Dermis microvascular lymphatic vessel endothelial cell (primary cell): ENCODE results near the gene C20orf173. TPM values are rescaled to one million over a fixed set of nuclear protein-coding genes. Genes with fewer than 3 reads are reported as not detected.
"Not testable (repeated sequence)": the region's sequence is repeated elsewhere in the genome, so short reads cannot be mapped to it uniquely, and the experiment has no call there.

Source experiments
- DNase-seq, 2 donors: peaks; one replicate each; pipeline versions ENCODE4 v3.0.0 to v3.0.0-alpha.2; 2010; ENCODE audit warnings: low read depth in 2 of 2
- total RNA-seq: library from RNA; depleted of rRNA; stranded (reverse); fragments of >200 nt; gene quantifications from 2 replicates; pipeline ENCODE4 v1.2.1, GENCODE V29; 2014

Gene C20orf173
- total RNA-seq: not detected in 2 replicates

DNA sequence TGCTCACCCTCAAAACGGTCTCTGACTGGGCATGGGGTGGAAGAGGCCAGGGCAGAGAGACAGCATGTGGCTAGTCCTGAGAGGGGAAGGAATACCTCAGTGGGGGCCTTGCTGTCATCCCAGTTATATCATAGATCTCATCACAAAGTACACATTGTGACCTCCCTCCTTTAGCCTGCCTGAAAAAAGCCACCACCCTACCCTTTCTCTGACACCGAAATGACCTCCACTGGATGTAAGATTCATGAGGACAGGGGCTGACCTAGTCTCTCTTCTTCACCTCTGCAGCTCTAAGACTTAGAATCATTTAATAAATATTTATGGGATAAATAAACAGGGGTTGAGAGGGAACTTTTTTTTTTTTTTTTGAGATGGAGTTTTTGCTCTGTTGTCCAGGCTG, at the start of gene C20orf173:
Gene C20orf173, minus strand, starts transcription at position 101 of the 400 bp plus-strand sequence. CDS start 279 bp downstream, outside the sequence.
- DNase-seq: no peak

DNA sequence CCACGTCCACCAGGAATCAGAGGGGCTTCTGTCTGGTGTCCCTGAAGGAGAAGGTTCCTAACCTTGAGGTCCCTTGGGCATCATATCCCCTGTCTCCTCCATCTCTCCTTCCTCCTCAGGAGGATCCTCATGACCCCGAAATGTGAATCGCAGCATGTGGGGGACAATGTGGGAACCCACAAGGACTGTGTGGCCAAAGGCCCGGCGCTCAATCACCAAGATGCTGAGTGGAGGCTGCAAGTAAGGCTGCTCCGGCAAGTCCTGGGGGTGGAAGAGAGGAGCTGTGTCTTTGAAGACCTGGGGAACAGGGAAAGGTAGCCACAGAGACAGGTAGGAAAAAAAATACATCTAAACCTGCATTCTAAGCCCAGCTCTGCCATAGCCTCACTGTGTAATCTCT, 49.7 kb upstream of the C20orf173 start:
- no peak for DNase-seq

DNA sequence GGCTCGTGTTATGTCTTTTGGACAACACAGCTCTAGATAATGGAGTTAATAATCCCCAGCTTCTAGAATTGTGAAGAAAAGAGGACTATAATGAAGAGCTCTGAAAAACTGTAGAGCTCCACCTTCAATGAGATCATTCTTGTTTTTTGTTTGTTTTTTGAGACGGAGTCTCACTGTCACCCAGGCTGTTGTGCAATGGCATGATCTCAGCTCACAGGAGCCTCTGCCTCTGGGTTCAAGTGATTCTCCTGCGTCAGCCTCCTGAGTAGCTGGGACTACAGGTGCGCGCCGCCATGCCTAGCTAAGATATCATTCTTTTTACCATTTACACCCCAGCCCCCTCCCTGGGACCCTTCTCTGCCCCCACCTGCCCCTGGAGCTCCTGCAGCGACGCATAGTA, 49.0 kb upstream of the C20orf173 start:
- no peak for DNase-seq

DNA sequence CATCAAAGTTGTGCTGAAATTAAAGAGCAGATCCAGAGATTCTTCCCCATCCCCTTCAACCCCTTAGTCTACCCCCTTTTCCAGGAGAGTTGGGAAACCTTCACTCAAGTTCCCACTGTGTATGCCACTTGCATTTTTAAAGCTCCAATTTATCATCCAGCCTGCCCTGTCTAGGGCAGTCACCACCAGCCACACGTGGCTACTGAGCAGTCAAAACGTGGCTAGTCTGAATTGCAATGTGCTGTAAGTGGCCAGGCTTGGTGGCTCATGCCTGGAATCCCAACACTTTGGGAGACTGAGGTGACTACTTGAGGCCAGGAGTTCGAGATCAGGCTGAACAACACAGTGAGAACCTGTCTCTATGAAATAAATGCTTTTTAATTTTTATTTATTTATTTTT, 47.4 kb upstream of the C20orf173 start:
- no peak for DNase-seq

GRCh38 chr20:35575958-35576357, 46.5 kb upstream of the C20orf173 start:
- no peak for DNase-seq

GRCh38 chr20:35572838-35573237, 43.4 kb upstream of the C20orf173 start:
- no peak for DNase-seq

GRCh38 chr20:35571555-35571954, 42.1 kb upstream of the C20orf173 start:
- DNase-seq: no peak

GRCh38 chr20:35568645-35569044, 39.2 kb upstream of the C20orf173 start:
- DNase-seq: peak in 1 of 2 donors; percentile 4

DNA sequence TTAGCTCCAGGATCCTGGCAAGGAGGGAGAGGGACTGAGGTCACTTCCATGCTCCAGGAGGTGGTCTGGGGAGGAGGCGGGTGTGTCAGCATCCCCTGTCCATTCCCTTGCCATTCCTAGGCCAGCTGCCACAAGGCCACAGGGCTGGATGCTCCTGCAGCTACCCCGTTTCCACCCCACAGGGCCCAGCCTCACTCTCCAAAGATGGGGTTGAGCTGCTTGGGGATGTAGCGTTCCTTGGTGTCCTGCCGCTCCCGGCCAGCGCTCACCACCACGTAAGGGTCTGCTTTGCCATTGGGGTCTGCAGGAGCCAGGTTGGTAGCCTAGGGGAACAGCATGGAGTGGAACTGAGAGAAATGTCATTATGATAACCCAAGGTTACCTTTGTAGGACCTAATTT, 35.5 kb upstream of the C20orf173 start:
- DNase-seq: no peak

DNA sequence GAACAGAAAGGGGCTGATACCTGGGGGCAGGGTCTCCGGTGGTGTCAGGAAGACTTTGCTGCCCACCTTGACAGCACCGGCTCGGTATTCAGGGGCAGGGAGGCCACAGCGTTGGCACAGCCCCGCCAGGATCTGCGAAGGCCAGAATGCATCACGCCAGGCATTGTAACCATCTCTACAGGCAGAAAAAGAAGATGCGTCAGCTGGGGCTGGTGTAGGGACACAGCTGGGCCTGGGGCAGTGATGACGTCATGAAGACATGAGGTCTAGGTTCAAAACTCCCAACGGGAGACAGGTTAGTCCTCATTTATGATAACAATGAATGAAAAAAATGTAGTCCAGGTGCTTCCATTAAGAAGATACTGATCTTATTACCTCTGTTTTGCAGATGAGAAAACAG, 34.4 kb upstream of the C20orf173 start:
- no peak for DNase-seq

GRCh38 chr20:35562541-35563110, 33.2 kb upstream of the C20orf173 start:
- no peak for DNase-seq

GRCh38 chr20:35561671-35562070, 32.2 kb upstream of the C20orf173 start:
- DNase-seq: no peak

DNA sequence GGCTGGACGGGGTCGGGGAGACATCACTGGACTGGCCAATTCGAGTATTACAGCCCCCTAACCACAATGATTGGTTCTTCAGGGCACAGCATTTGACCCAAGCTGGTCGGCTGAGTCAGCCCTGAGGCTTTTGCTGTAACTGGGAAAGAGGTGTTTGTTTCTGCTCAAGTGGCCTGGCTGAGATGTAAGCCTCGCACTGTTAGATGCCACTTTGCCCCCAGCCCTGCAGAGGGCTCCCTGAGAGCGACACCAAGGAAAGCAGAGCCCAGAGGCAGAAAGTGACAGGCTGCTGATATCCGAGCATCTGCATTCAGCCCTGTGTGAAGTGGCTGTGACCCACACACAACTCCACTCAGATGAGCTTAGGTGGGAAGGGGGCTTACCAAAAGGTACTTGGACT, 31.8 kb upstream of the C20orf173 start:
- DNase-seq: peak in 1 of 2 donors; percentile 27

GRCh38 chr20:35560541-35560940, 31.1 kb upstream of the C20orf173 start:
- DNase-seq: no peak

- no peak for DNase-seq
These were observed 30.7 kb upstream of the C20orf173 start for GRCh38 chr20:35560105-35560511.

- DNase-seq: no peak
These were observed 29.7 kb upstream of the C20orf173 start for GRCh38 chr20:35559042-35559693.

DNA sequence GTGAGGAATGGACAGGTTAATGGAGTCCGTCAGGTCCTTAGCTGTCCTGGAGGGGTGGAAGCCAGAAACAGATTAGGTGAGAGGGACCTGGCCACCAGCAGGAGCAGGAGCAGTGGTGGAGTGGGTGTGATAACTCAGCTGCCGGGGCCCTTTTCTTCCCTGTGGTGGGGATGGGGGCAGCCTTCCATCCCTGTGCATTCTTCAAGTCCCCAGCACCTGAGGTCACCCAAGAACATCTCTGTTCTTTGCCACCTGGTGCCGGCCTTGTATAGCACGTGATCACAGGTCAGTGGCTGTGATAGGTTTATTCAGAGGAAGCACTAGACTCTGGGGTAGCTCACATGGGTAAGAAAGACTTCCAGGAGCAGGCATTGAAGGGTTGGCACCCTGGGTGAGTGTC, 29.0 kb upstream of the C20orf173 start:
- no peak for DNase-seq

DNA sequence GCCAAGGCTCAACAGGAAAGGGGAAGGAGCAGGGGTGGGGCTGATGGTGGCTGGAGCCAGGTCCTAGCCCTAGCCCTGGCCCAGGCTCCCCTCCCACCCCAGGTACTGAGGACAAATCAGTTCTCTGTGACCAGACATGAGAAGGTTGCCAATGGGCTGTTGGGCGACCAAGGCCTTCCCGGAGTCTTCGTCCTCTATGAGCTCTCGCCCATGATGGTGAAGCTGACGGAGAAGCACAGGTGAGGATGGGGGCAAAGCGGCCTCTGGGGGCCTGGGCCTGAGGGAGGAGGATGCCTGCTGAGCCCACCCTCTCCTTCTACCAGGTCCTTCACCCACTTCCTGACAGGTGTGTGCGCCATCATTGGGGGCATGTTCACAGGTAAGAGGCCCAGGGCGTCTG, 27.4 kb upstream of the C20orf173 start:
- DNase-seq: no peak

- DNase-seq: no peak
These were observed 26.6 kb upstream of the C20orf173 start for GRCh38 chr20:35555951-35556645.

- DNase-seq: not testable (repeated sequence)
These were observed 26.0 kb upstream of the C20orf173 start for GRCh38 chr20:35555461-35555860.

- no peak for DNase-seq
These were observed 23.5 kb upstream of the C20orf173 start for GRCh38 chr20:35552914-35553313.

DNA sequence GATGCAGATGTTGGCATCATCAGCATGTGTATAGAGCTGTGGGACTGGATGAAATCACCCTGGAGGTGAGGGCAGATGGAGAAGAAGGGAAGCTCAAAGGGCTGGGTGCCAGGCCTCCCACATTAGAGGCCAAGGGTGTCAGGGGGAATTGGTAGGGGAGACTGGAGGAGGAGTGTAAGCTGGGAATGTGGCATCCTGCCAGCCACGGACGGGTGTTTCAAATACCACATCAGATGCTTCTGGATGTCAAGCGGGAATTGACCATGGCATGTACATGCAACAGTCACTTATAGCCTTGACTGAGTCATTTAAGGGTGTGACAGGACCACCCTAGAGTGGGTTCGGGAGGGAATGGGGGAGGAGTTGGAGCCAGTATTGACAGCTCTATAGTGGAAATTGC, 22.1 kb upstream of the C20orf173 start:
- DNase-seq: no peak

- no peak for DNase-seq
These were observed 17.9 kb upstream of the C20orf173 start for GRCh38 chr20:35547329-35547728.
